GM23248 (cell line): ENCODE measurements around the gene TSPAN12.

Experiments
- EZH2 ChIP-seq: fragments of 200-600 bp; sonication (generic); IDR thresholded peaks from 2 replicates; pipeline ENCODE4 v1.6.1; 2018; ENCODE audit warnings: antibody characterized with exemption, mild to moderate bottlenecking; ENCODE audit not compliant: insufficient read depth, poor library complexity, severe bottlenecking
- EZH2phosphoT487 ChIP-seq: fragments of 200-600 bp; sonication (generic); IDR thresholded peaks from 2 replicates; pipeline ENCODE4 v1.6.1; 2018; ENCODE audit warnings: antibody characterized with exemption, moderate library complexity, mild to moderate bottlenecking, low read depth; ENCODE audit not compliant: insufficient read depth

DNA sequence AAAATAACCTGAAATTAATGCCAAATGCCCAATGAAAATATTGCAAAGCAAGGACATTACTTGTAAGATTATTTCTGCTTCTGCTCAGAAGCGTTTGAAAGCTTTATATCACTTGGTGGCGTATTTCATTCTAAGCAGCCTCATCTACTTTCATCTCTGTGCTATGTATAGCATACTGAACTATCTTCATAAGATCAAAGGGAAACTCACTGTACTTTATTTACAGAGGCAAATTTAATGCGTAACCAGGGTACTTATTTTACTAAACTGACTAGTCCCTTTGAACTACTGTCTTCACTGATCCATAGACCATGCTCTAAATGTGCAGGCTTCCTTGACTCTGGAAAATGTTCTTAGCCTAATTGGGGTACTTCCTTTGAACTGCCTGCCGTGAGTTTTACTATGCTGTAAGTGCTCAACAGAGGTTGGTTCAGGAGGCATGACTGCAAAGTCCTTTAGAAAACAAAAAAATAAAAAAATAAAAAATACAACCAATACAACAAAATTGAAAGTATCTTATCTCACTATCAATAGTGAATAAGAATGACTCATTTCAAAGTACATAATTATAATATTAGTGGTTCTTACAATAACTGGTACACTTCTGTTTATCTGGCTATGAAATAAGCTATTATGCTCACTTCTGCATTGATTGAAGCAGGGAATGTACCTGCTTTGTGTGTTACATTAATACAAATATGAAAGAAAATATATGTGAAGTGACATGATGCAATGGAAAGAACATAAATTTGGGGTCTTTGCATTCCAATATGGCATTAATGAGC is 41.0 kb upstream of the TSPAN12 start:
- TF ChIP-seq EZH2 = no peak
- no peak for TF ChIP-seq EZH2phosphoT487
